ENCODE results near the gene ST6GALNAC2.

- TF ChIP-seq TCF7L2 (IDR thresholded peaks at IDR 0.05; ENCODE audit: borderline replicate concordance, low read depth, low read length) (no peak), ZNF324 (tag by site-specific recombination; IDR thresholded peaks at IDR 0.05) (no peak), ZNF510 (tag by site-specific recombination; IDR thresholded peaks at IDR 0.05; ENCODE audit: insufficient replicate concordance) (no peak), PBX3 (CRISPR knock-in tag; IDR thresholded peaks at IDR 0.05) (no peak), CTCF (tag by site-specific recombination; IDR thresholded peaks at IDR 0.05) (no peak), MZF1 (tag by site-specific recombination; IDR thresholded peaks at IDR 0.05; ENCODE audit: borderline replicate concordance) (no peak), ZNF335 (tag by site-specific recombination; conservative IDR thresholded peaks at IDR 0.05) (no peak)
- TF ChIP-seq, protein P1, sequence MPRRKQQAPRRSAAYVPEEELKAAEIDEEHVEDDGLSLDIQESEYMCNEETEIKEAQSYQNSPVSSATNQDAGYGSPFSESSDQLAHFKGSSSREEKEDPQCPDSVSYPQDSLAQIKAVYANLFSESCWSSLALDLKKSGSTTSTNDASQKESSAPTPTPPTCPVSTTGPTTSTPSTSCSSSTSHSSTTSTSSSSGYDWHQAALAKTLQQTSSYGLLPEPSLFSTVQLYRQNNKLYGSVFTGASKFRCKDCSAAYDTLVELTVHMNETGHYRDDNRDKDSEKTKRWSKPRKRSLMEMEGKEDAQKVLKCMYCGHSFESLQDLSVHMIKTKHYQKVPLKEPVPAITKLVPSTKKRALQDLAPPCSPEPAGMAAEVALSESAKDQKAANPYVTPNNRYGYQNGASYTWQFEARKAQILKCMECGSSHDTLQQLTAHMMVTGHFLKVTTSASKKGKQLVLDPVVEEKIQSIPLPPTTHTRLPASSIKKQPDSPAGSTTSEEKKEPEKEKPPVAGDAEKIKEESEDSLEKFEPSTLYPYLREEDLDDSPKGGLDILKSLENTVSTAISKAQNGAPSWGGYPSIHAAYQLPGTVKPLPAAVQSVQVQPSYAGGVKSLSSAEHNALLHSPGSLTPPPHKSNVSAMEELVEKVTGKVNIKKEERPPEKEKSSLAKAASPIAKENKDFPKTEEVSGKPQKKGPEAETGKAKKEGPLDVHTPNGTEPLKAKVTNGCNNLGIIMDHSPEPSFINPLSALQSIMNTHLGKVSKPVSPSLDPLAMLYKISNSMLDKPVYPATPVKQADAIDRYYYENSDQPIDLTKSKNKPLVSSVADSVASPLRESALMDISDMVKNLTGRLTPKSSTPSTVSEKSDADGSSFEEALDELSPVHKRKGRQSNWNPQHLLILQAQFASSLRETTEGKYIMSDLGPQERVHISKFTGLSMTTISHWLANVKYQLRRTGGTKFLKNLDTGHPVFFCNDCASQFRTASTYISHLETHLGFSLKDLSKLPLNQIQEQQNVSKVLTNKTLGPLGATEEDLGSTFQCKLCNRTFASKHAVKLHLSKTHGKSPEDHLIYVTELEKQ (tag by site-specific recombination; IDR thresholded peaks at IDR 0.05; ENCODE audit: borderline replicate concordance), result no peak
Measured at GRCh38 chr17:76577876-76578275, 7.8 kb downstream of the ST6GALNAC2 start.
